Keratinocyte (primary cell): ENCODE data around the gene YDJC. TPM values are rescaled to one million over a fixed set of nuclear protein-coding genes. Genes with fewer than 3 reads are reported as not detected.

Experiments used
- DNase-seq: peaks from one replicate; pipeline ENCODE4 v3.0.0-alpha.2; 2011; ENCODE audit warnings: low read depth, missing footprints, low spot score
- FAIRE-seq: peaks from 2 replicates; lab custom pipeline; 2011; peaks lifted over from hg19 to GRCh38; lab: Jason Lieb, UNC
- H2AFZ ChIP-seq: 2 replicates; pipeline ENCODE4 v1.6.0; 2012; ENCODE audit warnings: low read length, control low read depth, inconsistent platforms; ENCODE audit not compliant: control insufficient read depth
- H3K27ac ChIP-seq: 2 replicates; pipeline ENCODE4 v1.5.1; 2011; ENCODE audit warnings: low read length; ENCODE audit not compliant: control insufficient read depth, insufficient read depth
- H3K27me3 ChIP-seq: 3 replicates; pipeline ENCODE4 v1.6.0; 2011; ENCODE audit warnings: low read length; ENCODE audit not compliant: control insufficient read depth, insufficient read depth; ENCODE audit errors: extremely low read depth
- H3K36me3 ChIP-seq, 2 experiments: 2 replicates in 1 of 2; 3 replicates in 1 of 2; pipeline ENCODE4 v1.5.1; 2011; ENCODE audit warnings: low read length in 2 of 2, mild to moderate bottlenecking in 1 of 2; ENCODE audit not compliant: control insufficient read depth in 2 of 2, insufficient read depth in 2 of 2; ENCODE audit errors: extremely low read depth in 1 of 2
- H3K4me1 ChIP-seq: 3 replicates; pipeline ENCODE4 v1.5.1; 2011; ENCODE audit warnings: low read length; ENCODE audit not compliant: control insufficient read depth, insufficient read depth; ENCODE audit errors: extremely low read depth
- H3K4me2 ChIP-seq: 3 replicates; pipeline ENCODE4 v1.6.0; 2011; ENCODE audit warnings: low read depth, low read length; ENCODE audit not compliant: control insufficient read depth, insufficient read depth; ENCODE audit errors: extremely low read depth
- H3K4me3 ChIP-seq, 3 experiments: fragments of 200-600 bp in 1 of 3; sonication (generic) in 1 of 3; 2 replicates in 2 of 3; 3 replicates in 1 of 3; pipeline ENCODE4 v1.5.1; 2011 to 2016; ENCODE audit warnings: low read length in 3 of 3, mild to moderate bottlenecking in 3 of 3, control low read depth in 2 of 3, inconsistent platforms in 1 of 3, low read depth in 1 of 3, mixed read lengths in 1 of 3, mixed run types in 1 of 3, moderate library complexity in 1 of 3; ENCODE audit not compliant: control insufficient read depth in 2 of 3, insufficient read depth in 2 of 3; ENCODE audit errors: extremely low read depth in 1 of 3
- H3K79me2 ChIP-seq: 2 replicates; pipeline ENCODE4 v1.6.0; 2012; ENCODE audit warnings: low read length; ENCODE audit not compliant: control insufficient read depth, insufficient read depth
- H3K9ac ChIP-seq: 3 replicates; pipeline ENCODE4 v1.6.0; 2011; ENCODE audit warnings: low read length; ENCODE audit not compliant: control insufficient read depth, insufficient read depth; ENCODE audit errors: extremely low read depth
- H3K9me1 ChIP-seq: 3 replicates; pipeline ENCODE4 v1.6.0; 2011; ENCODE audit warnings: low read length; ENCODE audit not compliant: control insufficient read depth, insufficient read depth; ENCODE audit errors: extremely low read depth
- H3K9me3 ChIP-seq: 2 replicates; pipeline ENCODE4 v1.5.1; 2012; ENCODE audit warnings: low read depth, low read length; ENCODE audit not compliant: control insufficient read depth
- H4K20me1 ChIP-seq: 3 replicates; pipeline ENCODE4 v1.6.0; 2011; ENCODE audit warnings: low read length; ENCODE audit not compliant: control insufficient read depth, insufficient read depth; ENCODE audit errors: extremely low read depth
- EZH2 ChIP-seq: IDR thresholded peaks from one replicate; pipeline ENCODE4 v1.6.1; 2012; ENCODE audit warnings: inconsistent platforms, mild to moderate bottlenecking, low read length, moderate library complexity
- dilution Hi-C: fragments of 300-500 bp; cut with MboI; formaldehyde crosslinking; loops from one replicate; pipeline ENCODE4 v1.7.0; 2020; ENCODE audit warnings: low sequenced_read_pairs; ENCODE audit not compliant: extremely low pct_ligation_motif_present
- polyA plus RNA-seq, 5 experiments: library from polyadenylated mRNA; depleted of rRNA in 3 of 5; stranded (reverse) in 3 of 5; stranded (forward) in 1 of 5; unstranded in 1 of 5; fragments of >200 nt; gene quantifications; 1 replicate in 1 of 5; 2 replicates in 3 of 5; 3 replicates in 1 of 5; pipeline versions ENCODE4 v1.2.1 to v1.2.3, GENCODE V29; 2011 to 2012; ENCODE audit warnings: missing spikeins in 2 of 5, low read depth in 1 of 5, low replicate concordance in 1 of 5
- TF ChIP-seq, protein P1 (sequence below), 3 experiments: IDR thresholded peaks in 1 of 3; conservative IDR thresholded peaks in 1 of 3; optimal IDR thresholded peaks in 1 of 3; 2 replicates in 2 of 3; 3 replicates in 1 of 3; pipeline versions ENCODE3 to v1.5.1; 2011; ENCODE audit warnings: low read length in 3 of 3, mild to moderate bottlenecking in 3 of 3, moderate library complexity in 2 of 3, control low read depth in 1 of 3, inconsistent platforms in 1 of 3; ENCODE audit not compliant: insufficient read depth in 2 of 3; ENCODE audit errors: extremely low read depth in 1 of 3

Gene YDJC
- polyA plus RNA-seq, 1 donor (not counting 4 experiments of a cell fraction or from before 2014, with no cell fraction given): 18.2 TPM

- H3K9ac ChIP-seq: no peak overlapping the region
- no peak overlapping the region for H3K4me2 ChIP-seq
- TF ChIP-seq, protein P1, sequence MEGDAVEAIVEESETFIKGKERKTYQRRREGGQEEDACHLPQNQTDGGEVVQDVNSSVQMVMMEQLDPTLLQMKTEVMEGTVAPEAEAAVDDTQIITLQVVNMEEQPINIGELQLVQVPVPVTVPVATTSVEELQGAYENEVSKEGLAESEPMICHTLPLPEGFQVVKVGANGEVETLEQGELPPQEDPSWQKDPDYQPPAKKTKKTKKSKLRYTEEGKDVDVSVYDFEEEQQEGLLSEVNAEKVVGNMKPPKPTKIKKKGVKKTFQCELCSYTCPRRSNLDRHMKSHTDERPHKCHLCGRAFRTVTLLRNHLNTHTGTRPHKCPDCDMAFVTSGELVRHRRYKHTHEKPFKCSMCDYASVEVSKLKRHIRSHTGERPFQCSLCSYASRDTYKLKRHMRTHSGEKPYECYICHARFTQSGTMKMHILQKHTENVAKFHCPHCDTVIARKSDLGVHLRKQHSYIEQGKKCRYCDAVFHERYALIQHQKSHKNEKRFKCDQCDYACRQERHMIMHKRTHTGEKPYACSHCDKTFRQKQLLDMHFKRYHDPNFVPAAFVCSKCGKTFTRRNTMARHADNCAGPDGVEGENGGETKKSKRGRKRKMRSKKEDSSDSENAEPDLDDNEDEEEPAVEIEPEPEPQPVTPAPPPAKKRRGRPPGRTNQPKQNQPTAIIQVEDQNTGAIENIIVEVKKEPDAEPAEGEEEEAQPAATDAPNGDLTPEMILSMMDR (optimal IDR thresholded peaks at IDR 0.05 in 1 of 3, IDR thresholded peaks at IDR 0.05 in 1 of 3, conservative IDR thresholded peaks at IDR 0.05 in 1 of 3; ENCODE audit: extremely low read depth in 1 of 3, insufficient read depth in 2 of 3, low read length in 3 of 3): no peak
- H3K4me3 ChIP-seq: no peak overlapping the region
- H3K27ac ChIP-seq: no peak overlapping the region
- H3K9me3 ChIP-seq: no peaks in the 10 kb centered on the region
- peaks cover 98% of the 10 kb centered on the region for H3K79me2 ChIP-seq
- no peaks in the 10 kb centered on the region for H3K4me1 ChIP-seq
- peaks cover 27 to 30% of the 10 kb centered on the region in 2 experiments for H3K36me3 ChIP-seq
- no peak for DNase-seq
- peaks cover 36% of the 10 kb centered on the region for H4K20me1 ChIP-seq
- no peaks in the 10 kb centered on the region for H3K27me3 ChIP-seq
- dilution Hi-C loops: no loop called here
- FAIRE-seq: no peak
- H2AFZ ChIP-seq: no peak overlapping the region
- H3K9me1 ChIP-seq: peaks cover 7% of the 10 kb centered on the region
Measured at GRCh38 chr22:21594865-21595452, 34.9 kb downstream of the YDJC start.

- Histone ChIP-seq H2AFZ (no peak overlapping the region), H4K20me1 (peaks cover 30% of the 10 kb centered on the region), H3K36me3 (peaks cover 28 to 31% of the 10 kb centered on the region in 2 experiments), H3K4me1 (no peaks in the 10 kb centered on the region), H3K4me2 (no peak overlapping the region), H3K27me3 (no peaks in the 10 kb centered on the region), H3K27ac (no peak overlapping the region), H3K79me2 (peaks cover 97% of the 10 kb centered on the region), H3K9me1 (peaks cover 4% of the 10 kb centered on the region), H3K9ac (no peak overlapping the region), H3K9me3 (no peaks in the 10 kb centered on the region), H3K4me3 (no peak overlapping the region)
- TF ChIP-seq EZH2: no peak
- TF ChIP-seq, protein P1 (optimal IDR thresholded peaks at IDR 0.05 in 1 of 3, IDR thresholded peaks at IDR 0.05 in 1 of 3, conservative IDR thresholded peaks at IDR 0.05 in 1 of 3; ENCODE audit: extremely low read depth in 1 of 3, insufficient read depth in 2 of 3, low read length in 3 of 3): peak; percentile 31 to 54 (median 45)
- DNase-seq: no peak
- no peak for FAIRE-seq
- dilution Hi-C loops: no loop called here
Measured at GRCh38 chr22:21593406-21594232, 36.2 kb downstream of the YDJC start.
